ENCODE results near the gene GAS7. TPM values are rescaled to one million over a fixed set of nuclear protein-coding genes. Genes with fewer than 3 reads are reported as not detected.

Gene GAS7
- total and polyA plus RNA-seq, 2 of the 13 experiments (the other 11 are each of a cell fraction or from before 2014, with no cell fraction given): 1.0 to 5.2 TPM

DNA sequence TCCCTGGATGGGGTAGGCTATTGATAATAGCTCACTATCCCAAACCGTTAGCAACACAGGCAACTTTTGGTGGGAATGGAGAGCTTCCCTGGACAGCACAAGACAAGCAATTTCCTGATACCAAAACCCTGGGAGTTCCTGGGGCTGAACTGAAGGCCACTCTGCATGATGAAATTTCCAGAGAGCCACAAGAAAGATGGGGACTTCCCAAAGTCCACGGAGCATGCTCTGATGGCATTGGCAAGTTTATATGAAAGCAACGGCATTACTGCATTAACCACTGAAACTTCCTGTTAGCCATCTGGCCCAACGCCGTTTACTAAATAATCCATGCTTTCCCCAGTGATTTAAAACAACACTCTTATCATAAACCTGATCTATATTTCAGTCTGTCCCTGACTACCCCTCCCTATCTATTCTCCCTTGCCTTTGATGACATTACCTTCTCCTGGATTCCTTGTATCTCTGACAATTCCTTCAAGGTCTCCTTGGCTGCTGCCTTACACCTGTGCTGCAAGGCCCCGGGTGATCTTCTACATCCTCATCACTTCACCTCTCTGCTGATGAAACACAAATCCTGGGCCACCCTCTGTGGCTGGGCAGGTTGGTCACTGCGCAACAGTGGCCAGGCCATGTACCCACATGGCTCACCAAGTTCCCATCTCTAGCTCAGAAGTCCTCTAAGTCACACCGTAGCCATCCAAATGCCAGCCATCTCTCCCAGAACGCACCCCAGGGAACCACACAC is 184.9 kb downstream of the GAS7 start (continued):
- TF ChIP-seq NONO (IDR thresholded peaks at IDR 0.05) (no peak), NONO (CRISPR knock-in tag; conservative IDR thresholded peaks at IDR 0.05) (no peak), ZNF3 (CRISPR knock-in tag; IDR thresholded peaks at IDR 0.05) (no peak), CHD4 (IDR thresholded peaks at IDR 0.05; ENCODE audit: borderline replicate concordance, low read length) (no peak), ZNF451 (CRISPR knock-in tag; IDR thresholded peaks at IDR 0.05) (no peak)

- 0% methylated on average over 2 of the region's 2 CpGs for WGBS (ENCODE audit: low lambda C conversion rate)
- in situ Hi-C loops (cut with HindIII; ENCODE audit: extremely low pct_ligation_motif_present, low pct_unique_long_range_greater_than_20kb) (no loop called here), intact Hi-C loops (cut with micrococcal nuclease; ENCODE audit: unreplicated experiment) (no loop called here)
- POLR2A ChIA-PET: no interaction called here
- Histone ChIP-seq H3K9ac (ENCODE audit: insufficient read depth, low read depth, low read length) (no peak overlapping the region), H3K4me1 (ENCODE audit: insufficient read depth, low read length) (no peaks in the 10 kb centered on the region), H3K4me3 (replicated peaks in 1 of 3; ENCODE audit: insufficient read depth in 1 of 3, low read depth in 2 of 3, low read length in 3 of 3) (no peak overlapping the region), H3K9me3 (ENCODE audit: low read length) (no peaks in the 10 kb centered on the region), H3K36me3 (replicated peaks in 1 of 2; ENCODE audit: control insufficient read depth in 1 of 2, insufficient read depth in 2 of 2, low read length in 2 of 2) (no peaks in the 10 kb centered on the region), H2AFZ (ENCODE audit: low read length) (no peak overlapping the region), H4K20me1 (ENCODE audit: insufficient read depth, low read length) (no peaks in the 10 kb centered on the region), H3K79me2 (ENCODE audit: insufficient read depth, low read length) (no peaks in the 10 kb centered on the region), H3K4me2 (ENCODE audit: low read depth, low read length) (no peak overlapping the region), H3K27me3 (ENCODE audit: control insufficient read depth in 1 of 2, insufficient read depth in 2 of 2, low read length in 2 of 2) (peaks cover 0 to 9% of the 10 kb centered on the region in 2 experiments; a peak in 1 of 5 replicates), H3K27ac (ENCODE audit: extremely low read length, insufficient read depth, low read length) (no peak overlapping the region)
- CTCF ChIA-PET (ENCODE audit: low intra/inter-chr PET ratio, low total read pairs): no interaction called here
- DNase-seq (ENCODE audit: low spot score) (no peak), FAIRE-seq (no peak), ATAC-seq (no peak)
- BruUV-seq (replicated peaks): no TSS peak
- no peak for TF ChIP-seq PHF20 (CRISPR knock-in tag; IDR thresholded peaks at IDR 0.05)
- TF ChIP-seq ZNF607 (CRISPR knock-in tag; IDR thresholded peaks at IDR 0.05; ENCODE audit: borderline replicate concordance): no peak
- TF ChIP-seq GABPA (IDR thresholded peaks at IDR 0.05; ENCODE audit: low read depth, low read length): no peak
- no peak for TF ChIP-seq GABPA (CRISPR knock-in tag; IDR thresholded peaks at IDR 0.05; ENCODE audit: low read depth)
- TF ChIP-seq HNRNPUL1 (IDR thresholded peaks at IDR 0.05; ENCODE audit: low read depth, low read length): no peak
- TF ChIP-seq, protein P1, sequence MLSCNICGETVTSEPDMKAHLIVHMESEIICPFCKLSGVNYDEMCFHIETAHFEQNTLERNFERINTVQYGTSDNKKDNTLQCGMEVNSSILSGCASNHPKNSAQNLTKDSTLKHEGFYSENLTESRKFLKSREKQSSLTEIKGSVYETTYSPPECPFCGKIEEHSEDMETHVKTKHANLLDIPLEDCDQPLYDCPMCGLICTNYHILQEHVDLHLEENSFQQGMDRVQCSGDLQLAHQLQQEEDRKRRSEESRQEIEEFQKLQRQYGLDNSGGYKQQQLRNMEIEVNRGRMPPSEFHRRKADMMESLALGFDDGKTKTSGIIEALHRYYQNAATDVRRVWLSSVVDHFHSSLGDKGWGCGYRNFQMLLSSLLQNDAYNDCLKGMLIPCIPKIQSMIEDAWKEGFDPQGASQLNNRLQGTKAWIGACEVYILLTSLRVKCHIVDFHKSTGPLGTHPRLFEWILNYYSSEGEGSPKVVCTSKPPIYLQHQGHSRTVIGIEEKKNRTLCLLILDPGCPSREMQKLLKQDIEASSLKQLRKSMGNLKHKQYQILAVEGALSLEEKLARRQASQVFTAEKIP (CRISPR knock-in tag; IDR thresholded peaks at IDR 0.05; ENCODE audit: borderline replicate concordance): no peak
- TF ChIP-seq JUND (CRISPR knock-in tag; IDR thresholded peaks at IDR 0.05): no peak
- TF ChIP-seq ATF7 (IDR thresholded peaks at IDR 0.05): no peak
- TF ChIP-seq ATF7 (CRISPR knock-in tag; IDR thresholded peaks at IDR 0.05): no peak
- no peak for TF ChIP-seq ZSCAN20 (CRISPR knock-in tag; IDR thresholded peaks at IDR 0.05; ENCODE audit: borderline replicate concordance)
- no peak for TF ChIP-seq CBX1 (IDR thresholded peaks at IDR 0.05; ENCODE audit: low read depth)
- no peak for TF ChIP-seq ZNF431 (CRISPR knock-in tag; IDR thresholded peaks at IDR 0.05; ENCODE audit: borderline replicate concordance, low read depth)
- no peak for TF ChIP-seq ZNF614 (CRISPR knock-in tag; IDR thresholded peaks at IDR 0.05; ENCODE audit: borderline replicate concordance)
- TF ChIP-seq ZNF441 (CRISPR knock-in tag; IDR thresholded peaks at IDR 0.05; ENCODE audit: borderline replicate concordance): no peak
- TF ChIP-seq ZIK1 (CRISPR knock-in tag; IDR thresholded peaks at IDR 0.05; ENCODE audit: borderline replicate concordance, low read depth): no peak
- no peak for TF ChIP-seq FOXJ3 (CRISPR knock-in tag; IDR thresholded peaks at IDR 0.05; ENCODE audit: borderline replicate concordance)
- TF ChIP-seq SNAPC2 (CRISPR knock-in tag; IDR thresholded peaks at IDR 0.05): no peak
- no peak for TF ChIP-seq CEBPG (CRISPR knock-in tag; IDR thresholded peaks at IDR 0.05)
- TF ChIP-seq MYNN (CRISPR knock-in tag; IDR thresholded peaks at IDR 0.05; ENCODE audit: low read depth): no peak
Observed at GRCh38 chr17:10010752-10011151, 187.7 kb downstream of the GAS7 start.
